HG03571 (cell line): ENCODE results near the gene VMAC.
A peak's percentile ranks its signal among the peaks of the same experiment; 100 is the strongest.
"Not testable (repeated sequence)": the region's sequence is repeated elsewhere in the genome, so short reads cannot be mapped to it uniquely, and the experiment has no call there.

ENCODE experiments used
- ATAC-seq: cut with Tn5 transposase; IDR thresholded peaks from one replicate; pipeline ENCODE4 v1.9.1; 2021; ENCODE audit not compliant: unreplicated experiment

VMAC gene

GRCh38 chr19:5904352-5905113 lies at the start of gene VMAC:
Gene VMAC, plus strand, starts transcription at chr19:5904872. Its CDS starts 19 bp downstream, at chr19:5904891.
- ATAC-seq, result peak; percentile 67

- ATAC-seq, result not testable (repeated sequence)
These were observed 49.5 kb upstream of the VMAC start for GRCh38 chr19:5855151-5855550.

- no peak for ATAC-seq
These were observed 47.2 kb upstream of the VMAC start for GRCh38 chr19:5857203-5858081.

GRCh38 chr19:5863030-5863665 lies 41.5 kb upstream of the VMAC start:
- no peak for ATAC-seq

GRCh38 chr19:5864013-5864720 lies 40.5 kb upstream of the VMAC start:
- ATAC-seq, result no peak

GRCh38 chr19:5864725-5865486 lies 39.8 kb upstream of the VMAC start:
- no peak for ATAC-seq

GRCh38 chr19:5865772-5866171 lies 38.9 kb upstream of the VMAC start:
- no peak for ATAC-seq

- ATAC-seq, result no peak
These were observed 37.2 kb upstream of the VMAC start for GRCh38 chr19:5867201-5868136.

- ATAC-seq, result no peak
These were observed 33.7 kb upstream of the VMAC start for GRCh38 chr19:5870986-5871394.

- no peak for ATAC-seq
These were observed 31.0 kb upstream of the VMAC start for GRCh38 chr19:5873617-5874199.

GRCh38 chr19:5874496-5874895 lies 30.2 kb upstream of the VMAC start:
- ATAC-seq, result not testable (repeated sequence)

- no peak for ATAC-seq
These were observed 27.2 kb upstream of the VMAC start for GRCh38 chr19:5877427-5877826.

GRCh38 chr19:5877882-5878281 lies 26.8 kb upstream of the VMAC start:
- no peak for ATAC-seq

GRCh38 chr19:5880196-5880595 lies 24.5 kb upstream of the VMAC start:
- ATAC-seq, result no peak

- ATAC-seq, result no peak
These were observed 24.0 kb upstream of the VMAC start for GRCh38 chr19:5880604-5881078.

GRCh38 chr19:5881543-5882299 lies 23.0 kb upstream of the VMAC start:
- ATAC-seq, result no peak

GRCh38 chr19:5882421-5882968 lies 22.2 kb upstream of the VMAC start:
- no peak for ATAC-seq
